Ovary (tissue), 3 donors: ENCODE results near the gene CPVL.

Source experiments
- CTCF ChIP-seq, 3 donors: fragments of 450-650 bp in 2 of 3; fragments of 200-600 bp in 1 of 3; IDR thresholded peaks; one replicate each; pipeline versions ENCODE4 v1.5.1 to v1.8.0; 2016 to 2022; ENCODE audit warnings: antibody characterized with exemption in 3 of 3, mild to moderate bottlenecking in 1 of 3
- EP300 ChIP-seq: sonication (generic); formaldehyde crosslinking; IDR thresholded peaks from one replicate; pipeline ENCODE4 v1.6.1; 2017; ENCODE audit warnings: antibody characterized with exemption
- POLR2A ChIP-seq: fragments of 450-650 bp; IDR thresholded peaks from one replicate; pipeline ENCODE4 v1.6.1; 2017; ENCODE audit warnings: antibody characterized with exemption, mild to moderate bottlenecking, moderate library complexity
- donor health status: DM: no; HTN: no; CAD: no.

GRCh38 chr7:29146057-29146706 lies at the start of gene CPVL:
- TF ChIP-seq CTCF (IDR thresholded peaks at IDR 0.05) = no peak
- no peak for TF ChIP-seq POLR2A
- TF ChIP-seq EP300 = no peak
